ENCODE measurements around the gene COL8A2. TPM values are rescaled to one million over a fixed set of nuclear protein-coding genes. Genes with fewer than 3 reads are reported as not detected.

Gene COL8A2
- total and polyA plus RNA-seq, 4 donors: 17.4 to 48.5 (median 28.0) TPM

- Histone ChIP-seq H3K4me1 (ENCODE audit: control insufficient read depth in 1 of 2, insufficient read depth in 2 of 2, low read length in 2 of 2) (no peaks in the 10 kb centered on the region), H3K9me3 (ENCODE audit: control insufficient read depth, low read length) (no peaks in the 10 kb centered on the region), H3K27me3 (ENCODE audit: control insufficient read depth in 1 of 2, insufficient read depth in 2 of 2, low read length in 1 of 2) (no peaks in the 10 kb centered on the region), H3K36me3 (ENCODE audit: control insufficient read depth in 1 of 2, insufficient read depth in 2 of 2, low read length in 1 of 2) (peaks cover 0 to 6% of the 10 kb centered on the region in 2 donors), H3K4me3 (ENCODE audit: low read length in 2 of 2) (no peak overlapping the region), H3K27ac (ENCODE audit: low read depth in 1 of 2, low read length in 2 of 2) (no peak overlapping the region)
- intact Hi-C loops (cut with DNase I): loop anchor here in 1 of 2 donors (2.0 to 5.0 kb wide), 2 partner anchors 156 to 203 kb away; partner anchors contain the start of gene AGO3
- 22 to 23% methylated on average over 8 of the region's 8 CpGs for WGBS, 2 donors
- ATAC-seq (ENCODE audit: low FRiP score) (peak; percentile 33), DNase-seq (no peak)
Observed at GRCh38 chr1:36088265-36088576, 36.8 kb downstream of the COL8A2 start.

GRCh38 chr1:36087233-36088123 lies 37.5 kb downstream of the COL8A2 start:
- Histone ChIP-seq H3K4me1 (ENCODE audit: control insufficient read depth in 1 of 2, insufficient read depth in 2 of 2, low read length in 2 of 2) (no peaks in the 10 kb centered on the region), H3K36me3 (ENCODE audit: control insufficient read depth in 1 of 2, insufficient read depth in 2 of 2, low read length in 1 of 2) (peaks cover 0 to 5% of the 10 kb centered on the region in 2 donors), H3K4me3 (ENCODE audit: low read length in 2 of 2) (no peak overlapping the region), H3K27ac (ENCODE audit: low read depth in 1 of 2, low read length in 2 of 2) (no peak overlapping the region), H3K9me3 (ENCODE audit: control insufficient read depth, low read length) (no peaks in the 10 kb centered on the region), H3K27me3 (ENCODE audit: control insufficient read depth in 1 of 2, insufficient read depth in 2 of 2, low read length in 1 of 2) (no peaks in the 10 kb centered on the region)
- DNase-seq: peak in 1 of 2 donors; percentile 70
- ATAC-seq (ENCODE audit: low FRiP score): no peak
- WGBS, 2 donors: 91% methylated on average over 31 of the region's 31 CpGs
- intact Hi-C loops (cut with DNase I): loop anchor here in 1 of 2 donors (2.0 to 5.0 kb wide), 2 partner anchors 155 to 203 kb away; partner anchors contain the start of gene AGO3

- no peaks in the 10 kb centered on the region for H3K4me1 ChIP-seq (ENCODE audit: control insufficient read depth in 1 of 2, insufficient read depth in 2 of 2, low read length in 2 of 2)
- no peaks in the 10 kb centered on the region for H3K27me3 ChIP-seq (ENCODE audit: control insufficient read depth in 1 of 2, insufficient read depth in 2 of 2, low read length in 1 of 2)
- H3K27ac ChIP-seq (ENCODE audit: low read depth in 1 of 2, low read length in 2 of 2): no peak overlapping the region
- DNase-seq (peak in 1 of 2 donors; percentile 67), ATAC-seq (ENCODE audit: low FRiP score) (no peak)
- H3K36me3 ChIP-seq (ENCODE audit: control insufficient read depth in 1 of 2, insufficient read depth in 2 of 2, low read length in 1 of 2): no peaks in the 10 kb centered on the region
- intact Hi-C loops (cut with DNase I): loop anchor here in 1 of 2 donors (5.0 kb wide), 1 partner anchor 154 kb away; the partner anchor contains the start of gene AGO3
- no peaks in the 10 kb centered on the region for H3K9me3 ChIP-seq (ENCODE audit: control insufficient read depth, low read length)
- H3K4me3 ChIP-seq (ENCODE audit: low read length in 2 of 2): no peak overlapping the region
- WGBS, 2 donors: 87 to 91% methylated on average over 12 of the region's 12 CpGs
Observed at GRCh38 chr1:36086529-36087232, 38.3 kb downstream of the COL8A2 start.

- Histone ChIP-seq H3K36me3 (ENCODE audit: control insufficient read depth in 1 of 2, insufficient read depth in 2 of 2, low read length in 1 of 2) (no peaks in the 10 kb centered on the region), H3K27me3 (ENCODE audit: control insufficient read depth in 1 of 2, insufficient read depth in 2 of 2, low read length in 1 of 2) (no peaks in the 10 kb centered on the region), H3K4me3 (ENCODE audit: low read length in 2 of 2) (no peak overlapping the region), H3K27ac (ENCODE audit: low read depth in 1 of 2, low read length in 2 of 2) (no peak overlapping the region), H3K9me3 (ENCODE audit: control insufficient read depth, low read length) (no peaks in the 10 kb centered on the region), H3K4me1 (ENCODE audit: control insufficient read depth in 1 of 2, insufficient read depth in 2 of 2, low read length in 2 of 2) (no peaks in the 10 kb centered on the region)
- WGBS, 2 donors: 93 to 95% methylated on average over 29 of the region's 29 CpGs
- ATAC-seq (ENCODE audit: low FRiP score): no peak
- intact Hi-C loops (cut with DNase I): loop anchor here in 1 of 2 donors (5.0 kb wide), 1 partner anchor 154 kb away; the partner anchor contains the start of gene AGO3
- peak in 1 of 2 donors; percentile 74 for DNase-seq
Observed at GRCh38 chr1:36085686-36086526, 39.1 kb downstream of the COL8A2 start.

- Histone ChIP-seq H3K4me1 (ENCODE audit: control insufficient read depth in 1 of 2, insufficient read depth in 2 of 2, low read length in 2 of 2) (no peaks in the 10 kb centered on the region), H3K4me3 (ENCODE audit: low read length in 2 of 2) (no peak overlapping the region), H3K27me3 (ENCODE audit: control insufficient read depth in 1 of 2, insufficient read depth in 2 of 2, low read length in 1 of 2) (no peaks in the 10 kb centered on the region), H3K9me3 (ENCODE audit: control insufficient read depth, low read length) (no peaks in the 10 kb centered on the region), H3K36me3 (ENCODE audit: control insufficient read depth in 1 of 2, insufficient read depth in 2 of 2, low read length in 1 of 2) (no peaks in the 10 kb centered on the region), H3K27ac (ENCODE audit: low read depth in 1 of 2, low read length in 2 of 2) (no peak overlapping the region)
- 85 to 87% methylated on average over 9 of the region's 9 CpGs for WGBS, 2 donors
- peak in 1 of 2 donors; percentile 24 for DNase-seq
- intact Hi-C loops (cut with DNase I): loop anchor here in 1 of 2 donors (5.0 kb wide), 1 partner anchor 153 kb away; the partner anchor contains the start of gene AGO3
- no peak for ATAC-seq (ENCODE audit: low FRiP score)
Observed at GRCh38 chr1:36085126-36085525, 39.9 kb downstream of the COL8A2 start.

GRCh38 chr1:36084497-36085115 lies 40.4 kb downstream of the COL8A2 start:
- DNase-seq: peak in 1 of 2 donors; percentile 65
- no peaks in the 10 kb centered on the region for H3K9me3 ChIP-seq (ENCODE audit: control insufficient read depth, low read length)
- intact Hi-C loops (cut with DNase I): loop anchor here in 1 of 2 donors (5.0 kb wide), 1 partner anchor 152 kb away; the partner anchor contains the start of gene AGO3
- H3K4me1 ChIP-seq (ENCODE audit: control insufficient read depth in 1 of 2, insufficient read depth in 2 of 2, low read length in 2 of 2): no peaks in the 10 kb centered on the region
- peak overlapping the region in 1 of 2 donors; percentile 35 for H3K4me3 ChIP-seq (ENCODE audit: low read length in 2 of 2)
- H3K27me3 ChIP-seq (ENCODE audit: control insufficient read depth in 1 of 2, insufficient read depth in 2 of 2, low read length in 1 of 2): no peaks in the 10 kb centered on the region
- no peaks in the 10 kb centered on the region for H3K36me3 ChIP-seq (ENCODE audit: control insufficient read depth in 1 of 2, insufficient read depth in 2 of 2, low read length in 1 of 2)
- WGBS, 2 donors: 35 to 43% methylated on average over 19 of the region's 19 CpGs
- ATAC-seq (ENCODE audit: low FRiP score): no peak
- no peak overlapping the region for H3K27ac ChIP-seq (ENCODE audit: low read depth in 1 of 2, low read length in 2 of 2)

GRCh38 chr1:36083635-36084496 lies 41.2 kb downstream of the COL8A2 start, which contains the start of gene TEKT2:
Gene TEKT2 (plus strand): TSS chr1:36084094. CDS start chr1:36084922, 828 bp downstream.
- Histone ChIP-seq H3K4me3 (ENCODE audit: low read length in 2 of 2) (peak within 1 kb of the TSS in 1 of 2 donors; percentile 35), H3K9me3 (ENCODE audit: control insufficient read depth, low read length) (no peaks in the 10 kb centered on the region), H3K27me3 (ENCODE audit: control insufficient read depth in 1 of 2, insufficient read depth in 2 of 2, low read length in 1 of 2) (no peaks in the 10 kb centered on the region), H3K27ac (ENCODE audit: low read depth in 1 of 2, low read length in 2 of 2) (no peak within 1 kb of the TSS), H3K4me1 (ENCODE audit: control insufficient read depth in 1 of 2, insufficient read depth in 2 of 2, low read length in 2 of 2) (no peaks in the 10 kb centered on the region), H3K36me3 (ENCODE audit: control insufficient read depth in 1 of 2, insufficient read depth in 2 of 2, low read length in 1 of 2) (no peaks in the 10 kb centered on the region)
- peak in 1 of 2 donors; percentile 82 for DNase-seq
- no peak for ATAC-seq (ENCODE audit: low FRiP score)
- WGBS, 2 donors: 14 to 16% methylated on average over 47 to 59 of the region's 59 CpGs
- intact Hi-C loops (cut with DNase I): no loop called here
